Neural progenitor cell (in vitro differentiated cells): ENCODE results near the gene STAT5A. TPM values are rescaled to one million over a fixed set of nuclear protein-coding genes. Genes with fewer than 3 reads are reported as not detected.
"Not testable (repeated sequence)": the region's sequence is repeated elsewhere in the genome, so short reads cannot be mapped to it uniquely, and the experiment has no call there.

ENCODE experiments used
- DNase-seq: peaks from one replicate; pipeline ENCODE4 v3.0.0-alpha.2; 2016; ENCODE audit warnings: low spot score
- H2AFZ ChIP-seq: fragments of 200-600 bp; sonication (generic); replicated peaks from 2 replicates; pipeline ENCODE4 v1.6.1; 2016; ENCODE audit warnings: antibody characterized with exemption
- H3F3A ChIP-seq: fragments of 200-600 bp; sonication (generic); 2 replicates; pipeline ENCODE4 v1.6.1; 2016; ENCODE audit warnings: antibody characterized with exemption, low read depth
- H3K27ac ChIP-seq: fragments of 200-600 bp; sonication (generic); 2 replicates; pipeline ENCODE4 v1.5.1; 2016; ENCODE audit warnings: mild to moderate bottlenecking
- H3K27me3 ChIP-seq: fragments of 200-600 bp; sonication (generic); 2 replicates; pipeline ENCODE4 v1.6.1; 2016; ENCODE audit warnings: mild to moderate bottlenecking, moderate library complexity
- H3K36me3 ChIP-seq: fragments of 200-600 bp; sonication (generic); 2 replicates; pipeline ENCODE4 v1.5.1; 2016
- H3K4me1 ChIP-seq: fragments of 200-600 bp; sonication (generic); 2 replicates; pipeline ENCODE4 v1.6.1; 2016; ENCODE audit warnings: mixed run types
- H3K4me2 ChIP-seq: fragments of 200-600 bp; sonication (generic); 2 replicates; pipeline ENCODE4 v1.6.1; 2016
- H3K4me3 ChIP-seq: fragments of 200-600 bp; sonication (generic); 2 replicates; pipeline ENCODE4 v1.5.1; 2016
- H3K79me2 ChIP-seq: fragments of 200-600 bp; sonication (generic); 2 replicates; pipeline ENCODE4 v1.6.1; 2016; ENCODE audit warnings: low read depth
- H3K9ac ChIP-seq: fragments of 200-600 bp; sonication (generic); 2 replicates; pipeline ENCODE4 v1.6.1; 2016
- H3K9me3 ChIP-seq: fragments of 200-600 bp; sonication (generic); 2 replicates; pipeline ENCODE4 v1.5.1; 2016; ENCODE audit warnings: low read depth
- H4K20me1 ChIP-seq: fragments of 200-600 bp; sonication (generic); 2 replicates; pipeline ENCODE4 v1.6.1; 2016; ENCODE audit warnings: low read depth
- H3K27ac Mint-ChIP-seq: 3 replicates; pipeline ENCODE4 v1.8.0; 2021; ENCODE audit warnings: mixed read lengths
- H3K27me3 Mint-ChIP-seq: 2 replicates; pipeline ENCODE4 v1.8.0; 2022; ENCODE audit warnings: low read depth, mild to moderate bottlenecking, inconsistent platforms, moderate library complexity, mixed read lengths; ENCODE audit not compliant: insufficient read depth
- H3K36me3 Mint-ChIP-seq: 3 replicates; pipeline ENCODE4 v1.8.0; 2021; ENCODE audit warnings: mixed read lengths
- H3K4me1 Mint-ChIP-seq: 3 replicates; pipeline ENCODE4 v1.8.0; 2021; ENCODE audit warnings: mixed read lengths
- H3K4me3 Mint-ChIP-seq: 3 replicates; pipeline ENCODE4 v1.8.0; 2021; ENCODE audit warnings: mild to moderate bottlenecking, moderate library complexity, mixed read lengths
- H3K9me3 Mint-ChIP-seq: 3 replicates; pipeline ENCODE4 v1.8.0; 2020; ENCODE audit warnings: mixed read lengths
- EZH2 ChIP-seq: fragments of 200-600 bp; sonication (generic); IDR thresholded peaks from 2 replicates; pipeline ENCODE4 v1.6.1; 2017; ENCODE audit warnings: antibody characterized with exemption, mild to moderate bottlenecking, moderate library complexity
- EZH2phosphoT487 ChIP-seq: fragments of 200-600 bp; sonication (generic); IDR thresholded peaks from 2 replicates; pipeline ENCODE4 v1.6.1; 2017; ENCODE audit warnings: antibody characterized with exemption
- total RNA-seq: library from RNA; depleted of rRNA; stranded (reverse); fragments of >200 nt; gene quantifications from 2 replicates; pipeline ENCODE4 v1.2.3, GENCODE V29; 2015; ENCODE audit warnings: low replicate concordance
- TF ChIP-seq, protein P1 (sequence below): fragments of 200-600 bp; sonication (generic); IDR thresholded peaks from 2 replicates; pipeline ENCODE4 v1.5.1; 2017; ENCODE audit warnings: antibody characterized with exemption, mild to moderate bottlenecking

STAT5A gene
- total RNA-seq, 1 donor from 2014 or later = 10.0 TPM

DNA sequence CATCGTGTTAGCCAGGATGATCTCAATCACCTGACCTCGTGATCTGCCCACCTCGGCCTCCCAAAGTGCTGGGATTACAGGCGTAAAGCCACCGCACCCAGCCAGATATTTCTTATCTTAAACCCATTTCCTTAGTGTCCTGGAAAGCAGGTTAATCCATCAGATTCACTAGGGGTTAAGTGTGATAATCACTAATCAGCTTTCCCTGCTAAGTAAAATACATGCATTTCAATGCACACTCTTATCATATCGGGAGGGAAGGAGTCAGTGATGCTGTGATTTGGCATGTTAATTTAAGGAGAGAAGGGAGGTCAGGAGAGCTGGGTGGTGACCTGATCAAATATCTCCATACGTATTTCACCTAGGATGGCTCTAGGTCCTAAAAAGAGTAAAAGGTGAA is 70.8 kb downstream of the STAT5A start:
- H3F3A ChIP-seq = peaks cover 10% of the 10 kb centered on the region
- no peaks in the 10 kb centered on the region for H3K27me3 ChIP-seq
- H3K4me1 ChIP-seq = peaks cover 5% of the 10 kb centered on the region
- H4K20me1 ChIP-seq = peaks cover 29% of the 10 kb centered on the region
- Mint-ChIP-seq H3K4me3 (no peak overlapping the region), H3K9me3 (no peaks in the 10 kb centered on the region), H3K27me3 (peaks cover 4% of the 10 kb centered on the region), H3K27ac (no peak overlapping the region), H3K36me3 (no peaks in the 10 kb centered on the region), H3K4me1 (peaks cover 22% of the 10 kb centered on the region)
- peaks cover 93% of the 10 kb centered on the region for H3K79me2 ChIP-seq
- no peaks in the 10 kb centered on the region for H3K36me3 ChIP-seq
- TF ChIP-seq EZH2 (no peak), EZH2phosphoT487 (no peak)
- TF ChIP-seq, protein P1, sequence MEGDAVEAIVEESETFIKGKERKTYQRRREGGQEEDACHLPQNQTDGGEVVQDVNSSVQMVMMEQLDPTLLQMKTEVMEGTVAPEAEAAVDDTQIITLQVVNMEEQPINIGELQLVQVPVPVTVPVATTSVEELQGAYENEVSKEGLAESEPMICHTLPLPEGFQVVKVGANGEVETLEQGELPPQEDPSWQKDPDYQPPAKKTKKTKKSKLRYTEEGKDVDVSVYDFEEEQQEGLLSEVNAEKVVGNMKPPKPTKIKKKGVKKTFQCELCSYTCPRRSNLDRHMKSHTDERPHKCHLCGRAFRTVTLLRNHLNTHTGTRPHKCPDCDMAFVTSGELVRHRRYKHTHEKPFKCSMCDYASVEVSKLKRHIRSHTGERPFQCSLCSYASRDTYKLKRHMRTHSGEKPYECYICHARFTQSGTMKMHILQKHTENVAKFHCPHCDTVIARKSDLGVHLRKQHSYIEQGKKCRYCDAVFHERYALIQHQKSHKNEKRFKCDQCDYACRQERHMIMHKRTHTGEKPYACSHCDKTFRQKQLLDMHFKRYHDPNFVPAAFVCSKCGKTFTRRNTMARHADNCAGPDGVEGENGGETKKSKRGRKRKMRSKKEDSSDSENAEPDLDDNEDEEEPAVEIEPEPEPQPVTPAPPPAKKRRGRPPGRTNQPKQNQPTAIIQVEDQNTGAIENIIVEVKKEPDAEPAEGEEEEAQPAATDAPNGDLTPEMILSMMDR = no peak
- H3K9me3 ChIP-seq = no peaks in the 10 kb centered on the region
- H2AFZ ChIP-seq = no peak overlapping the region
- H3K4me3 ChIP-seq = no peak overlapping the region
- H3K27ac ChIP-seq = no peak overlapping the region
- H3K4me2 ChIP-seq = no peak overlapping the region
- DNase-seq = no peak
- H3K9ac ChIP-seq = no peak overlapping the region

DNA sequence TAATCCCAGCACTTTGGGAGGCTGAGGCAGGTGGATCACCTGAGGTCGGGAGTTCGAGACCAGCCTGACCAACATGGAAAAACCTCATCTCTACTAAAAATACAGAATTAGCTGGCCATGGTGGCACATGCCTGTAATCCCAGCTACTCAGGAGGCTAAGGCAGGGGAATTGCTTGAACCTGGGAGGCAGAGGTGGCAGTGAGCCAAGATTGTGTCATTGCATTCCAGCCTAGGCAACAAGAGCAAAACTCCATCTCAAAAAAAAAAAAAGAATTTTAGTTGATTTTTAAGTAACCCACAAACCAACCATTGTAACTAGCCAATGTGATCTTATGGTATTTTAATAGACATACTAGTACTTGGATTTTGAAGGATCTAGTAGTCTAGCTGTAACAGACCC is 72.1 kb downstream of the STAT5A start:
- H3K9me3 Mint-ChIP-seq, H3K4me1 ChIP-seq, H3K27me3 ChIP-seq, H3K27ac ChIP-seq, H3K4me3 ChIP-seq, H3K4me3 Mint-ChIP-seq, H3F3A ChIP-seq, H3K36me3 ChIP-seq, H3K9ac ChIP-seq, H2AFZ ChIP-seq, H3K36me3 Mint-ChIP-seq, H3K27ac Mint-ChIP-seq, DNase-seq, H3K9me3 ChIP-seq, H3K27me3 Mint-ChIP-seq, H3K4me2 ChIP-seq: not testable (repeated sequence)
- H3K79me2 ChIP-seq = peaks cover 93% of the 10 kb centered on the region
- peaks cover 29% of the 10 kb centered on the region for H4K20me1 ChIP-seq
- peaks cover 25% of the 10 kb centered on the region for H3K4me1 Mint-ChIP-seq

Other genes starting within 250 kb of the STAT5A start
- gene C17orf113, start 237.9 kb upstream of the STAT5A start, total RNA-seq = 2.2 and 5.5 TPM in 2 replicates
- 5.0 and 7.5 TPM in 2 replicates for gene ZNF385C, start 190.0 kb upstream of the STAT5A start, total RNA-seq
- gene DHX58, start 175.8 kb upstream of the STAT5A start, total RNA-seq = 0.12 TPM in 1 of 2 replicates, not detected in the other
- 18.4 and 34.2 TPM in 2 replicates for gene KAT2A, start 167.1 kb upstream of the STAT5A start, total RNA-seq
- gene HSPB9, start 165.7 kb upstream of the STAT5A start, total RNA-seq = 0.12 and 0.65 TPM in 2 replicates
- gene RAB5C, start 133.5 kb upstream of the STAT5A start, total RNA-seq = 33.5 and 48.9 TPM in 2 replicates
- not detected in 2 replicates for gene KCNH4, start 107.4 kb upstream of the STAT5A start, total RNA-seq
- gene HCRT, start 103.0 kb upstream of the STAT5A start, total RNA-seq = not detected in 2 replicates
- gene GHDC, start 94.0 kb upstream of the STAT5A start, total RNA-seq = 6.8 and 7.7 TPM in 2 replicates
- gene STAT5B, start 12.1 kb upstream of the STAT5A start, total RNA-seq = 90.7 and 96.4 TPM in 2 replicates
- gene STAT3, start 99.9 kb downstream of the STAT5A start, total RNA-seq = 54.9 and 56.2 TPM in 2 replicates
- gene CAVIN1, start 134.8 kb downstream of the STAT5A start, total RNA-seq = 5.5 and 14.0 TPM in 2 replicates
- 30.9 and 40.4 TPM in 2 replicates for gene ATP6V0A1, start 170.4 kb downstream of the STAT5A start, total RNA-seq
- 6.2 and 24.7 TPM in 2 replicates for gene NAGLU, start 247.7 kb downstream of the STAT5A start, total RNA-seq